Measurements from ENCODE around the gene TP53BP2. TPM values are rescaled to one million over a fixed set of nuclear protein-coding genes. Genes with fewer than 3 reads are reported as not detected.

The TP53BP2 gene
- total RNA-seq, 4 donors from 2014 or later, result 16.4 to 33.2 (median 29.2) TPM

DNA sequence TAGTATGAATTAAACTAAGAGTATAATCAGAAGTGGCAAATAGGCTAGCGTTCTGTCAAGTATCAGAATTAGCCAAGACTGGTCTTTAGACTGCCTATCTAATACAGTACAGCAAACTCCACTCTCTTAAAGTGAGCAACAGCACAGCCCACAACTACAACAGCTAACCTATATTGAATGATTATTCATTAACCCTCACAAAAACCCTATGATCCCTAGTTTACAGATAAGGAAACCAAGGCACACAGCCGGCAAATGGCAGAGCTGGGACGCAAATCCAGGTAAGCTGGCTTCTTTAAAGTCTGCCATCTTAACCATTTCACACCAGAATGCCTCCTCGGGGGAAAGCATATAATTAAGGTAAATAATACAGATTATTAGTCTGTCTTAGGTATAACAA lies 52.0 kb downstream of the TP53BP2 start:
- Histone ChIP-seq H3K9me3 (no peaks in the 10 kb centered on the region), H3K36me3 (peaks cover 4 to 84% (median 23%) of the 10 kb centered on the region in 3 donors), H3K4me1 (peaks cover 0 to 11% (median 0%) of the 10 kb centered on the region in 3 donors), H3K4me3 (no peak overlapping the region), H3K27me3 (no peaks in the 10 kb centered on the region), H3K27ac (peak overlapping the region in 1 of 4 donors; percentile 24)
- no peak for TF ChIP-seq POLR2A (IDR thresholded peaks at IDR 0.05)
- no peak for TF ChIP-seq CTCF (IDR thresholded peaks at IDR 0.05)
- 64 to 86% methylated on average over 4 of the region's 4 CpGs for WGBS, 2 donors
- no peak for DNase-seq
- intact Hi-C loops (cut with DNase I), result no loop called here

DNA sequence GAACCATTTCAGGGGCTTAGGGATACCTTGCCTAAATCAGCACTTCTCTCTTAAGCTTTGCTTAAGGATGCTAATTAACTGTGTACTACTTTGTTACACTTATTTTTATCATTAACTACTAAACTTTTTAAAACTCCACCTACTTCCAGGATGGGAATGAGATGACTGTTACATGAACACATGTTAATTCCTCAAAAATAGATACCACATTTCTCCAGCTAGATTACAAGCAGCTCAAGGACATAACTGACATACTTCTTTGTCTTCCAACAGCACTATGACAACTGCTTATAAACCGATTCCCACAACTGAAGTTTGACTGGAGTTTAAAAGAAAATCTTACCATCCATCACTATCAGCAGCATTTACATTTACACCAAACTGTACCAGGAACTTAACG lies 53.7 kb downstream of the TP53BP2 start:
- WGBS, 2 donors, result 64 to 81% methylated on average over 2 of the region's 2 CpGs
- Histone ChIP-seq H3K4me3 (no peak overlapping the region), H3K27me3 (no peaks in the 10 kb centered on the region), H3K4me1 (peaks cover 0 to 11% (median 0%) of the 10 kb centered on the region in 3 donors), H3K27ac (no peak overlapping the region), H3K9me3 (no peaks in the 10 kb centered on the region), H3K36me3 (peaks cover 4 to 84% (median 10%) of the 10 kb centered on the region in 3 donors)
- TF ChIP-seq CTCF (IDR thresholded peaks at IDR 0.05), result no peak
- TF ChIP-seq POLR2A (IDR thresholded peaks at IDR 0.05), result no peak
- DNase-seq, result no peak
- intact Hi-C loops (cut with DNase I), result no loop called here

DNA sequence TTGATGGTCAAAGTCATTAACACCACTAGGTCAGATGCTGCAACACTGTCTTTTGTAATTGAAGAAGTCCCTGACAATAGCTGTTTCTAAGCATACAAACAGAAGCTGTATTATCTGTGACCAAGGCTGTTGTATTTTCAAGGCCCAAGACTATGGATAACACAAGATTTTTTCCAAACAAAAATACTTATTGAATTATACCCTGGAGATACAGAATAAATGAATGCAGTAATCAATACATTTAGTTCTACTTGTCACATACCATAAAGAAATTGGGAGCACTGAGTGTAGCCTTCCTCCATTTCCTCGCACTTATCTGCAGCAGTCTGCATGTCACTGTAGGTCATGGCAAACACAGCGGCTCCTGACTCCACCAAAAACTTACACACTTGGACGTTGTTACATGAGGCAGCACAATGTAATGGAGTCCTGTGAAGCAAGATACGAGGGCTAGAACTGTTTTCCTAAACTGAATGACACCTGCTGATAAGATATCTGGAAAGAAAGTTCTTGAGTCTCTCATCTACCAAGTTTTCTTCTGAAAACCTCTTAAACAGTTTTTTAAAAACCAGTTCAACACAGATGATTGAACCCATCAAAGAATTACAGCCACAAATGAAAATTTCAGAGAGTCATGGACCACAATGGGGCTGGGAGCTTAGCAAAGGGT lies 56.9 kb downstream of the TP53BP2 start:
- Histone ChIP-seq H3K27ac (no peak overlapping the region), H3K9me3 (no peaks in the 10 kb centered on the region), H3K27me3 (no peaks in the 10 kb centered on the region), H3K4me3 (no peak overlapping the region), H3K36me3 (peaks cover 0 to 90% (median 0%) of the 10 kb centered on the region in 3 donors), H3K4me1 (peaks cover 0 to 15% (median 0%) of the 10 kb centered on the region in 3 donors)
- intact Hi-C loops (cut with DNase I), result no loop called here
- TF ChIP-seq CTCF (IDR thresholded peaks at IDR 0.05) (no peak), POLR2A (IDR thresholded peaks at IDR 0.05) (no peak)
- DNase-seq, result no peak
- 81 to 84% methylated on average over 4 of the region's 4 CpGs for WGBS, 2 donors

GRCh38 chr1:223785808-223786207 lies 59.9 kb downstream of the TP53BP2 start:
- no peaks in the 10 kb centered on the region for H3K27me3 ChIP-seq
- H3K9me3 ChIP-seq, result no peaks in the 10 kb centered on the region
- TF ChIP-seq POLR2A (IDR thresholded peaks at IDR 0.05) (no peak), CTCF (IDR thresholded peaks at IDR 0.05) (no peak)
- peak overlapping the region in 2 of 4 donors; percentile 33 to 67 for H3K27ac ChIP-seq
- H3K36me3 ChIP-seq, result peaks cover 0 to 86% (median 0%) of the 10 kb centered on the region in 3 donors
- WGBS, 2 donors, result 64 to 69% methylated on average over 5 of the region's 5 CpGs
- peaks cover 0 to 11% (median 0%) of the 10 kb centered on the region in 3 donors for H3K4me1 ChIP-seq
- no peak overlapping the region for H3K4me3 ChIP-seq
- intact Hi-C loops (cut with DNase I), result no loop called here
- no peak for DNase-seq

DNA sequence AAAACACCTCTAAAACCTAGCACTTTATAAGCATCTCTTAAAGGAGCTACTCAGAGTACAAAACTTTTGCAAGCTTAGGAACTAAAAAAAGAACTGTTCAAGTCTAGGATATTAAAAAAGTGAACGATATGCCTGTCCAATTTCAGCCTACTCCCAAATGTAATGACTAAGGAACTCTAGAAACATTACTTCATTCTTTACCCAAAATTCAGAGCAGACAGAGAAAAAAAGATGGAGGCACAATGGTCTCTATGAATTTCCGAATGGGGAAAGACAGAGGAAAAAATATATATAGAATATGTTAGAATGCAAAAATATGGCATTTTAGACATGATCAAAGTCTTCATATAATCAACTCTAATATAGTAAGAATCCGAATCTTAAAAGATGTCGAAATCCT lies 61.2 kb downstream of the TP53BP2 start:
- Histone ChIP-seq H3K27ac (peak overlapping the region in 2 of 4 donors; percentile 33 to 67), H3K4me1 (peaks cover 0 to 11% (median 0%) of the 10 kb centered on the region in 3 donors), H3K9me3 (no peaks in the 10 kb centered on the region), H3K27me3 (no peaks in the 10 kb centered on the region), H3K4me3 (no peak overlapping the region), H3K36me3 (peaks cover 0 to 88% (median 0%) of the 10 kb centered on the region in 3 donors)
- TF ChIP-seq CTCF (IDR thresholded peaks at IDR 0.05) (no peak), POLR2A (IDR thresholded peaks at IDR 0.05) (no peak)
- WGBS, 2 donors, result 74 to 93% methylated on average over 4 of the region's 4 CpGs
- intact Hi-C loops (cut with DNase I), result no loop called here
- no peak for DNase-seq
